Tibial nerve (tissue), 4 donors: Measurements from ENCODE around the gene TPPP2. TPM values are rescaled to one million over a fixed set of nuclear protein-coding genes. Genes with fewer than 3 reads are reported as not detected.

ENCODE experiments used
- DNase-seq, 2 donors: peaks; one replicate each; pipeline ENCODE4 v3.0.0-alpha.2; 2019; ENCODE audit warnings: low spot score in 2 of 2
- H3K27ac ChIP-seq, 4 donors: fragments of 200-600 bp; sonication (generic) in 3 of 4; one replicate each; pipeline ENCODE4 v1.5.1; 2017 to 2019; ENCODE audit warnings: mild to moderate bottlenecking in 1 of 4
- H3K27me3 ChIP-seq, 2 donors: fragments of 200-600 bp; sonication (generic) in 1 of 2; one replicate each; pipeline versions ENCODE4 v1.5.1 to v1.6.0; 2017 to 2019
- H3K36me3 ChIP-seq, 3 donors: fragments of 200-600 bp; sonication (generic); one replicate each; pipeline ENCODE4 v1.5.1; 2018 to 2019
- H3K4me1 ChIP-seq, 4 donors: fragments of 200-600 bp; sonication (generic) in 3 of 4; one replicate each; pipeline ENCODE4 v1.5.1; 2017 to 2019
- H3K4me3 ChIP-seq, 4 donors: fragments of 200-600 bp; sonication (generic) in 3 of 4; one replicate each; pipeline ENCODE4 v1.5.1; 2017 to 2019; ENCODE audit warnings: mild to moderate bottlenecking in 1 of 4, moderate library complexity in 1 of 4
- H3K9me3 ChIP-seq, 4 donors: fragments of 200-600 bp; sonication (generic) in 3 of 4; one replicate each; pipeline ENCODE4 v1.5.1; 2017 to 2019
- EP300 ChIP-seq, 2 donors: sonication (generic); formaldehyde crosslinking; IDR thresholded peaks; one replicate each; pipeline ENCODE4 v1.6.1; 2017; ENCODE audit warnings: antibody characterized with exemption in 2 of 2, mild to moderate bottlenecking in 1 of 2
- POLR2A ChIP-seq, 2 donors: fragments of 450-650 bp; IDR thresholded peaks; one replicate each; pipeline ENCODE4 v1.6.1; 2017; ENCODE audit warnings: antibody characterized with exemption in 2 of 2, mild to moderate bottlenecking in 2 of 2, moderate library complexity in 2 of 2
- WGBS, 2 donors: methylation state at CpG; one replicate each; pipeline ENCODE4 v1.1.5; 2018; 5-methylcytosine and 5-hydroxymethylcytosine counted together
- total RNA-seq, 4 donors: library from RNA; depleted of rRNA; stranded (reverse); fragments of >200 nt; gene quantifications; one replicate each; pipeline ENCODE4 v1.1.0, GENCODE V29; 2016
- TF ChIP-seq, protein P1 (sequence below), 5 experiments: fragments of 200-600 bp in 3 of 5; fragments of 450-650 bp in 2 of 5; sonication (generic) in 3 of 5; IDR thresholded peaks; one replicate each; pipeline ENCODE4 v1.5.1; 2016 to 2019; ENCODE audit warnings: antibody characterized with exemption in 5 of 5, mild to moderate bottlenecking in 3 of 5, moderate library complexity in 2 of 5

Gene TPPP2
- total RNA-seq, 4 donors from 2014 or later, result not detected

DNA sequence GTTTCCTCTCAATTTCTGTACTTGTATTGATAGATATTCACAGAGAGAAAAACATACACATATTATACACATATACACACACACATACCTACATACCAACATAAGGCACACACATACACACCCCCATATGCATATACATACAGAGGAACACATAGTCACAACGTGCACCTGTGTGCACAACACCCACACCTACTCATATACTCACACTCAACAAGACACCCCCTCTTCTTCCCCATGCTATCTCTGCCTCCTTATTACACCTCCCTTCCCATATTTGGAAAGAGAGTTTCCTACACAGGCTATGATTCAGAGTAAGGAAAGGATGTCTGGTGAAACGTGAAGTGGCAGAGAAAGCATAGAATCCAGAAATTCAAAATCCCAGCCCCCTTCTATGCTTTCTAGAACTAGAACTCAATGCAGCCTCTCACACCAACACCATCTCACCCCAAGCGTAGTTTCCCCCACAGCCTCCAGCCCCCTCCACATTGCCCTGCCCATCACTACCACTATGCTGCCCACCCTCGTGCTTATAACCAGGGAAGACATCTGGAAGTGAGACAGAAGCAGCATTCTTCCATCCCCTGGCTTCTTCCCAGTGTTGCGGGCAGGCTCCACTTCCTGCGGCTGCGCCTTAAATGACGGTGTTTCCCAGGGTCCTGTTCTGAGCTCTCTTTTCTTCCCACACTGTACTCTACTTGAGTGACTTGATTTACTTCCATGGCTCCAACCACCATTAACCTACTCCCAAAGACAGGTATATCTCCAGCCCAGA, 30.0 kb downstream of the TPPP2 start:
- TF ChIP-seq POLR2A (IDR thresholded peaks at IDR 0.05), result no peak
- no peak for TF ChIP-seq EP300 (IDR thresholded peaks at IDR 0.05)
- TF ChIP-seq, protein P1, sequence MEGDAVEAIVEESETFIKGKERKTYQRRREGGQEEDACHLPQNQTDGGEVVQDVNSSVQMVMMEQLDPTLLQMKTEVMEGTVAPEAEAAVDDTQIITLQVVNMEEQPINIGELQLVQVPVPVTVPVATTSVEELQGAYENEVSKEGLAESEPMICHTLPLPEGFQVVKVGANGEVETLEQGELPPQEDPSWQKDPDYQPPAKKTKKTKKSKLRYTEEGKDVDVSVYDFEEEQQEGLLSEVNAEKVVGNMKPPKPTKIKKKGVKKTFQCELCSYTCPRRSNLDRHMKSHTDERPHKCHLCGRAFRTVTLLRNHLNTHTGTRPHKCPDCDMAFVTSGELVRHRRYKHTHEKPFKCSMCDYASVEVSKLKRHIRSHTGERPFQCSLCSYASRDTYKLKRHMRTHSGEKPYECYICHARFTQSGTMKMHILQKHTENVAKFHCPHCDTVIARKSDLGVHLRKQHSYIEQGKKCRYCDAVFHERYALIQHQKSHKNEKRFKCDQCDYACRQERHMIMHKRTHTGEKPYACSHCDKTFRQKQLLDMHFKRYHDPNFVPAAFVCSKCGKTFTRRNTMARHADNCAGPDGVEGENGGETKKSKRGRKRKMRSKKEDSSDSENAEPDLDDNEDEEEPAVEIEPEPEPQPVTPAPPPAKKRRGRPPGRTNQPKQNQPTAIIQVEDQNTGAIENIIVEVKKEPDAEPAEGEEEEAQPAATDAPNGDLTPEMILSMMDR (IDR thresholded peaks at IDR 0.05), result no peak
- Histone ChIP-seq H3K4me1 (peaks cover 0 to 74% (median 6%) of the 10 kb centered on the region in 4 donors), H3K9me3 (no peaks in the 10 kb centered on the region), H3K27me3 (no peaks in the 10 kb centered on the region), H3K4me3 (no peak overlapping the region), H3K27ac (peak overlapping the region in 3 of 4 donors; percentile 32 to 81 (median 52)), H3K36me3 (no peaks in the 10 kb centered on the region)
- WGBS, 2 donors, result 43% methylated on average over 8 of the region's 8 CpGs
- no peak for DNase-seq

DNA sequence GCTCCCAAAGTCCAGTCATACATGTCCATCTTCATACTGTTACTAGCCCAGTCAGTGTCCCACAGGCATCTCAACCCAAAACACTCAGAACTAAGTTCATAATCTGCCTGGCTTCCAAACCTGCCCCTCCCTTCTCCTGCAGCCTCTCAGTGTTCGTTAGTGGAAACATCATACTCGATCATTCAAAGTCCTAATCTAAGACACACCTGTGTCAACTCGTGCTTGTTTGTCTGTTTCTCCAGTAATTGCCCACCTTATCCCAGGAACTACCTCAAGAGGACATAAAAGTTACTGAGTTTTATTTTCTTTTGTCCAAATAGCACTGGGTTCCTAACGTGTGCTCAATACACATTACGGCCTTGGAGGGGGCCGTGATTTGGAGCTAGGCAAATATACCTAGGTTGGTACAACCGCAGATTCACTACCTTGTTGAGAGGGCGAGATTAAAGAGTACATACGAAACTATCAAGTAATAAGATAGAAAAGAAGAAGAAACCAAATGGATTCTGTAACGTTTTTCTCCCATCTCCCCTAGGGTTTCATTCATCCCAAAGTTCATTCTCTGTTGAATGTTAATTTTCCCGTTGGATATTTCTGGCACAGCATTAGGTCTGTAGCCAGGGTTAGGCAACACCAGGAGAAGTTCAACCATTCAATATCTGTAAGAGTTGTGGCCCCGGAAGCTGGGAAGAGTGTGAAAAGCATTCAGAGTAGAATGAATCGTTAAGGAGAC, 30.8 kb downstream of the TPPP2 start:
- DNase-seq, result no peak
- WGBS, 2 donors, result 59 to 63% methylated on average over 13 of the region's 13 CpGs
- Histone ChIP-seq H3K27me3 (no peaks in the 10 kb centered on the region), H3K9me3 (no peaks in the 10 kb centered on the region), H3K4me3 (no peak overlapping the region), H3K27ac (peak overlapping the region in 3 of 4 donors; percentile 32 to 81 (median 52)), H3K36me3 (no peaks in the 10 kb centered on the region), H3K4me1 (peaks cover 0 to 68% (median 6%) of the 10 kb centered on the region in 4 donors)
- TF ChIP-seq, protein P1 (IDR thresholded peaks at IDR 0.05), result no peak
- no peak for TF ChIP-seq POLR2A (IDR thresholded peaks at IDR 0.05)
- no peak for TF ChIP-seq EP300 (IDR thresholded peaks at IDR 0.05)

DNA sequence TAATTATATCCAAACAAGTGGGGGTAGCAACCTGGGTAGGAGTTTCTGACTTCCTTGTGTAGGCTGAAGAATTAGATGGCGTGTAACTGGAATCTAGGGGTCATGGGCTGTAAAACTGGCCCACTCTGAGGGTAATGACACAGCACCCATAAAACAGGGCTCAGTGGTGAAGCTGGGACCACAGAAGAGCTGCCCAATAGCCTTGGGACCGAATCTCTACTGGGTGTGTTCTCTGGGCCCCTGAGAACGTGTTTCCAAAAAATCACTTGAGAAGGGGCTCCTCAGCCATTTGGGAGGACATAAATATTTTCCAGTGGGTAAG, 31.3 kb downstream of the TPPP2 start:
- H3K36me3 ChIP-seq, result no peaks in the 10 kb centered on the region
- no peak overlapping the region for H3K4me3 ChIP-seq
- WGBS, 2 donors, result 48 to 52% methylated on average over 3 of the region's 3 CpGs
- H3K4me1 ChIP-seq, result peaks cover 0 to 62% (median 6%) of the 10 kb centered on the region in 4 donors
- no peaks in the 10 kb centered on the region for H3K9me3 ChIP-seq
- TF ChIP-seq, protein P1 (IDR thresholded peaks at IDR 0.05), result no peak
- no peak for TF ChIP-seq EP300 (IDR thresholded peaks at IDR 0.05)
- TF ChIP-seq POLR2A (IDR thresholded peaks at IDR 0.05), result no peak
- H3K27me3 ChIP-seq, result no peaks in the 10 kb centered on the region
- peak overlapping the region in 3 of 4 donors; percentile 21 to 81 (median 52) for H3K27ac ChIP-seq
- no peak for DNase-seq

DNA sequence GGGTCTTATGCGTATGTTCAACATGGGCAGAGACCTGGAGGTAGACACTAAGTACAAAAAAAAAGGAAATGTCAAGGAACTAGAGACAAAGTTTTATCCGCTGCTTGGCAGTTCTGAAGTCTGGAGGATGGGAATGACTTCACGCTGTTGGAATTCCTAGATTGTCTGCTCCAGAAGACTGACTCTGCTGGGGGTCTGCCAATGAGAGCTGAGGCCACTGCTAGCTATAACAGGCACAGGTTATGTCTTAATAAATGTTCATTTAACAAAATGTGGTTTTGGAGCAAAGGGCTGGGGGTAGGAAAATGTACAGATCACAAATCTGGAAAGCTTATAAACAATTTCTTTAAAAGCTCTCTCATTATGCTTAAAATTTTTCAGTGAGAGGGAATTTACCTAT, 33.5 kb downstream of the TPPP2 start:
- 39 to 42% methylated on average over 3 of the region's 3 CpGs for WGBS, 2 donors
- no peak overlapping the region for H3K4me3 ChIP-seq
- no peaks in the 10 kb centered on the region for H3K27me3 ChIP-seq
- DNase-seq, result peak in 1 of 2 donors; percentile 23
- H3K9me3 ChIP-seq, result no peaks in the 10 kb centered on the region
- peak overlapping the region in 2 of 4 donors; percentile 18 to 52 for H3K27ac ChIP-seq
- TF ChIP-seq, protein P1 (IDR thresholded peaks at IDR 0.05), result no peak
- no peak for TF ChIP-seq EP300 (IDR thresholded peaks at IDR 0.05)
- TF ChIP-seq POLR2A (IDR thresholded peaks at IDR 0.05), result no peak
- H3K36me3 ChIP-seq, result no peaks in the 10 kb centered on the region
- peaks cover 0 to 49% (median 5%) of the 10 kb centered on the region in 4 donors for H3K4me1 ChIP-seq
